ENCODE measurements around the gene STAM2.
"Not testable (repeated sequence)": the region's sequence is repeated elsewhere in the genome, so short reads cannot be mapped to it uniquely, and the experiment has no call there.

DNA sequence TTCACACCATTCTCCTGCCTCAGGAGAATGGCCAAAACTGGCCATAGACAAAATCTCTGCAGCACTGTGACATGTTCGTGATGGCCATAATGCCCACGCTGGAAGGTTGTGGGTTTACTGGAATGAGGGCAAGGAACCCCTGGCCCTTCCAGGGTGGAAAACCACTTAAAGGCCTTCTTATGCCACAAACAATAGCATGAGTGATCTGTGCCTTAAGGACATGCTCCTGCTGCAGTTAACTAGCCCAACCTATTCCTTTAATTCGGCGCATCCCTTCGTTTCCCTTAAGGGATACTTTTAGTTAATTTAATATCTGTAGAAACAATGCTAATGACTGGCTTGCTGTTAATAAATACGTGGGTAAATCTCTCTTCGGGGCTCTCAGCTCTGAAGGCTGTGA lies 2.1 kb upstream of the STAM2 start:
- TF ChIP-seq POLR2AphosphoS5 (IDR thresholded peaks at IDR 0.05; ENCODE audit: borderline replicate concordance, low read depth, low read length); EZH2 (IDR thresholded peaks at IDR 0.05); FOXP2 (optimal IDR thresholded peaks at IDR 0.05; ENCODE audit: control extremely low read depth, extremely low read length, insufficient read depth): not testable (repeated sequence)

All from SK-N-MC (cell line).